H1 (cell line): ENCODE results near the gene CACFD1.
A peak's percentile ranks its signal among the peaks of the same experiment; 100 is the strongest.

Source experiments
- CTCF ChIP-seq, 3 experiments: IDR thresholded peaks; 1 replicate in 2 of 3; 2 replicates in 1 of 3; pipeline versions ENCODE4 v1.5.1 to v1.6.1; 2011; ENCODE audit warnings: low read length in 3 of 3, mild to moderate bottlenecking in 3 of 3, inconsistent platforms in 2 of 3, low read depth in 1 of 3, moderate library complexity in 1 of 3; ENCODE audit not compliant: insufficient read depth in 1 of 3; ENCODE audit errors: control extremely low read depth in 1 of 3
- E2F6 ChIP-seq: IDR thresholded peaks from 2 replicates; pipeline ENCODE4 v1.6.1; 2012; ENCODE audit warnings: inconsistent platforms
- EP300 ChIP-seq, 2 experiments: IDR thresholded peaks; 1 replicate in 1 of 2; 2 replicates in 1 of 2; pipeline ENCODE4 v1.6.1; 2011 to 2012; ENCODE audit warnings: low read depth in 2 of 2, low read length in 2 of 2, mild to moderate bottlenecking in 2 of 2, borderline replicate concordance in 1 of 2, inconsistent platforms in 1 of 2, moderate library complexity in 1 of 2
- EZH2 ChIP-seq: fragments of 200-600 bp; sonication (generic); IDR thresholded peaks from 2 replicates; pipeline ENCODE4 v1.7.1; 2012; ENCODE audit warnings: low read depth, mild to moderate bottlenecking, moderate library complexity, low read length, inconsistent platforms; ENCODE audit not compliant: severe bottlenecking
- FOSL1 ChIP-seq: IDR thresholded peaks from 2 replicates; pipeline ENCODE4 v1.6.1; 2011; ENCODE audit warnings: mild to moderate bottlenecking, low read depth, low read length, moderate library complexity; ENCODE audit not compliant: insufficient read depth
- GABPA ChIP-seq: IDR thresholded peaks from 2 replicates; pipeline ENCODE4 v1.6.1; 2011; ENCODE audit warnings: mild to moderate bottlenecking, low read length, moderate library complexity, borderline replicate concordance; ENCODE audit not compliant: insufficient read depth
- KDM1A ChIP-seq: fragments of 200-600, 300-600 bp; sonication (generic); IDR thresholded peaks from 2 replicates; pipeline ENCODE4 v1.7.1; 2016; ENCODE audit warnings: mild to moderate bottlenecking, low read length, borderline replicate concordance
- MAX ChIP-seq: IDR thresholded peaks from 2 replicates; pipeline ENCODE4 v1.6.1; 2012; ENCODE audit warnings: inconsistent platforms
- POLR2A ChIP-seq, 2 experiments: IDR thresholded peaks; 1 replicate in 1 of 2; 2 replicates in 1 of 2; pipeline ENCODE4 v1.6.1; 2011; ENCODE audit warnings: low read depth in 2 of 2, low read length in 2 of 2, mild to moderate bottlenecking in 2 of 2; ENCODE audit errors: control extremely low read depth in 1 of 2
- SP1 ChIP-seq: IDR thresholded peaks from 2 replicates; pipeline ENCODE4 v1.6.1; 2011; ENCODE audit warnings: low read depth, low read length
- SP4 ChIP-seq: IDR thresholded peaks from 2 replicates; pipeline ENCODE4 v1.6.1; 2012; ENCODE audit warnings: low read length, inconsistent platforms
- TCF12 ChIP-seq: IDR thresholded peaks from 2 replicates; pipeline ENCODE4 v1.6.1; 2011; ENCODE audit warnings: low read depth, mild to moderate bottlenecking, low read length
- USF2 ChIP-seq: IDR thresholded peaks from 2 replicates; pipeline ENCODE4 v1.6.1; 2011; ENCODE audit warnings: low read length, improper control_type of control experiment
- ZNF274 ChIP-seq: IDR thresholded peaks from 2 replicates; pipeline ENCODE4 v1.7.0; 2012; ENCODE audit warnings: low read length, borderline replicate concordance; ENCODE audit errors: extremely low read depth

GRCh38 chr9:133490201-133490681, 30.5 kb downstream of the CACFD1 start:
- TF ChIP-seq CTCF (IDR thresholded peaks at IDR 0.05; ENCODE audit: control extremely low read depth in 1 of 3, insufficient read depth in 1 of 3, low read depth in 1 of 3, low read length in 3 of 3) (peak in 1 of 3 experiments; percentile 6; a peak in 1 of 4 replicates), ZNF274 (no peak), MAX (no peak), EZH2 (no peak), POLR2A (IDR thresholded peaks at IDR 0.05; ENCODE audit: control extremely low read depth in 1 of 2, low read depth in 2 of 2, low read length in 2 of 2) (no peak), SP1 (no peak), SP4 (no peak), FOSL1 (no peak), TCF12 (no peak), KDM1A (no peak), EP300 (IDR thresholded peaks at IDR 0.05; ENCODE audit: borderline replicate concordance in 1 of 2, low read depth in 2 of 2, low read length in 2 of 2) (no peak), USF2 (no peak), GABPA (no peak), E2F6 (no peak)
